Kidney (tissue), 14 donors: Measurements from ENCODE around the gene RASA3. TPM values are rescaled to one million over a fixed set of nuclear protein-coding genes. Genes with fewer than 3 reads are reported as not detected.

Experiments used
- DNase-seq, 5 donors: peaks; one replicate each; pipeline ENCODE4 v3.0.0-alpha.2; 2013 to 2020
- FAIRE-seq: peaks from 2 replicates; lab custom pipeline; 2012; peaks lifted over from hg19 to GRCh38; lab: Jason Lieb, UNC
- H3K27ac ChIP-seq, 2 donors: one replicate each; pipeline ENCODE4 v1.7.0; 2013; ENCODE audit warnings: low read depth in 2 of 2, low read length in 2 of 2, inconsistent platforms in 1 of 2
- H3K27me3 ChIP-seq: one replicate; pipeline ENCODE4 v1.7.1; 2013; ENCODE audit warnings: low read length, inconsistent platforms; ENCODE audit not compliant: control insufficient read depth, insufficient read depth
- H3K36me3 ChIP-seq, 3 donors: one replicate each; pipeline versions ENCODE4 v1.7.0 to v1.7.1; 2013; ENCODE audit warnings: low read length in 3 of 3, control low read depth in 1 of 3, inconsistent platforms in 1 of 3; ENCODE audit not compliant: insufficient read depth in 3 of 3, control insufficient read depth in 2 of 3
- H3K4me1 ChIP-seq, 3 donors: one replicate each; pipeline versions ENCODE4 v1.7.0 to v1.7.1; 2013; ENCODE audit warnings: low read length in 3 of 3, inconsistent platforms in 1 of 3, low read depth in 1 of 3; ENCODE audit not compliant: control insufficient read depth in 2 of 3, insufficient read depth in 2 of 3
- H3K4me3 ChIP-seq, 3 donors: one replicate each; pipeline versions ENCODE4 v1.7.0 to v1.8.1; 2013; ENCODE audit warnings: low read length in 3 of 3, control low read depth in 1 of 3, inconsistent platforms in 1 of 3
- H3K9ac ChIP-seq, 3 donors: one replicate each; pipeline versions ENCODE4 v1.7.0 to v1.7.1; 2013; ENCODE audit warnings: low read length in 3 of 3, control low read depth in 1 of 3, inconsistent platforms in 1 of 3
- H3K9me3 ChIP-seq, 3 donors: one replicate each; pipeline versions ENCODE4 v1.7.0 to v1.7.1; 2013; ENCODE audit warnings: low read length in 3 of 3, control low read depth in 1 of 3, inconsistent platforms in 1 of 3; ENCODE audit not compliant: control insufficient read depth in 2 of 3, insufficient read depth in 1 of 3
- CTCF ChIP-seq: IDR thresholded peaks from 3 replicates; pipeline ENCODE4 v1.5.1; 2012; ENCODE audit warnings: mild to moderate bottlenecking, moderate library complexity, borderline replicate concordance; ENCODE audit not compliant: insufficient read depth; ENCODE audit errors: extremely low read depth
- intact Hi-C: fragments of 100-400 bp; cut with DNase I; formaldehyde crosslinking; loops from one replicate; pipeline ENCODE4 v1.11.1; 2022
- polyA plus RNA-seq: library from polyadenylated mRNA; stranded (reverse); fragments of 350-450 nt; fragmentation: Illumina TruSeq; extraction: RNeasy Lipid Tissue Mini Kit (QIAGEN cat#74804); gene quantifications from one replicate; pipeline ENCODE4 v1.2.3, GENCODE V29; 2014; ENCODE audit warnings: low read depth, low replicate concordance; ENCODE audit not compliant: insufficient read depth
- total RNA-seq: library from RNA; stranded (reverse); fragmentation: NEBNext Ultra II Directional; extraction: Animal tissue kit (Norgen Biotek cat#: 25700); gene quantifications from one replicate; pipeline ENCODE4 v1.2.1, GENCODE V29; 2021
- donor health status: control.
- donor health status: control.
- donor health status: control.
- donor health status: control.
- donor health status: control.
- donor health status: DM: yes; HTN: yes; CAD: no.
- donor health status: Normal renal cell carcinoma (clear cell type).

RASA3 gene
- total and polyA plus RNA-seq, 2 donors from 2014 or later, result 4.2 to 28.8 TPM

DNA sequence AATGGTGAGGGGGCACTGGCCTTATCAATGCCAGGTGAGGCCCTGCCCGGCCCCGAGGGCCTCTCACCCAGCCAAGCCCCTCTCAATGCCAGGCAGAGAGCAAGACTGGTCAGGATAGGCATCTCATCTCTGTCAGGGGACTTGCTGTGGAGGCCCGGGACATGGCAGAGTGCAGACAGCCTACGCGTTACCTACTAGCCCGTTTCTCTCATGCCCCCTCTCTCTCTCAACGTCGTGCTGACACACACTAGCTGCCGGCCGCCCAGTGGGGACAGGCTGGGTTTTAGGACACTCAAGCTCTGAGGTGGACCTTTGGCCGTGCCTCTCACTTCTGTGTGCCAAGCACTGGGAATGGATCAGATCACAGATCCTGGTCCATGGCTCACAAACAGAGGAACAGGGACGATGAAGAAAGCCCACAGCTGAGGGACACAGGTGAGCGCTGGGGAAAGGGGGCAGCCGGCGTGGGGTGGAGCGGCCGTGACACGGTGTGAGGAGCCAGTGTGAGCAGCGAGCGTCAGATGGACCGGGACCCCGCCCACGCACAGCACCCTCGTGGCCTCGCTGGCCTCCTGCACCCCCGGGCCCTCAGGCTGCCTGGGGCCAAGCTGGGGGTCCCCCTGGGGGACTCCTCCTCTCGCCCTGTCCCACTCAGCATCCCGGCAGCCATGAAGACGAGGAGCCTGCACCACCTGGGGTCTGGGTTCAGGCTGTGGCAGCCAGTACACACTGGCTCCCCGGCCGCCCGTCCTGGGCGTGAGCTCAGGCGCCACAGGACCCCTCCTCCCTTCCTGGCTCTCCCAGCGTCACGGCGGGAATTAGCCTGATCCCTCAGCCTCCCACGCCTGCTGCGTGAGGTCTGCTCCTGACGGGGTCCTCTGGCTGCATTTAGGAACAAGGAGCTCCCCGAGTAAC, 81.6 kb downstream of the RASA3 start:
- peak in 1 of 5 donors; percentile 59 for DNase-seq
- Histone ChIP-seq H3K4me1 (peaks cover 0 to 6% (median 4%) of the 10 kb centered on the region in 3 donors), H3K9ac (no peak overlapping the region), H3K9me3 (no peaks in the 10 kb centered on the region), H3K27ac (no peak overlapping the region), H3K4me3 (no peak overlapping the region), H3K36me3 (no peaks in the 10 kb centered on the region), H3K27me3 (no peaks in the 10 kb centered on the region)
- TF ChIP-seq CTCF, result no peak
- FAIRE-seq, result no peak
- intact Hi-C loops, result no loop called here

DNA sequence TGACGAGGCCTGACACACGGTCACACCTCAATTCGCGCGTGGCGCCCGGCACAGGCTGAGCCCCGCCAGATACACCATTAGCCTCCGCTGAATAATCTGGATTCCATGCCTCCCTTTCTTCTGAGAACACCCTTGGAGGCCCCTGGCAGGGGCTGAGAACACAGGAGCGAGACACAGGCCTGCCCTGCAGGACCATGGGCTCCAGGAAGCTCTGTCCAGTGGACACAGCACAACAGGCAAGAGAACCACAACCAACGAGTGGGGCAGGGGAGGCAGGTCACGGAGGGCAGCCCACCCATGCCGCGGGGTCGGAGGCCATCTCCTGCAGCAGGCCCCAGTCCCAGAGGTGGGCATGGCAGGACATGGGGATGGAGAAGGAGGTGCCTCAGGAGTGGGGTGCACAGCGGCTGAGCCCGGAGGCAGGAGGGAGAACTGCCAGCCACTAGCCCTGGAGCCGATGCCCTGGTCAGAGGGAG, 82.8 kb downstream of the RASA3 start:
- H3K36me3 ChIP-seq, result no peaks in the 10 kb centered on the region
- no peak for TF ChIP-seq CTCF
- H3K9me3 ChIP-seq, result no peaks in the 10 kb centered on the region
- H3K27me3 ChIP-seq, result no peaks in the 10 kb centered on the region
- H3K4me1 ChIP-seq, result peaks cover 0 to 6% (median 4%) of the 10 kb centered on the region in 3 donors
- DNase-seq (peak in 1 of 5 donors; percentile 52), FAIRE-seq (no peak)
- H3K4me3 ChIP-seq, result no peak overlapping the region
- H3K9ac ChIP-seq, result no peak overlapping the region
- H3K27ac ChIP-seq, result no peak overlapping the region
- intact Hi-C loops, result no loop called here

DNA sequence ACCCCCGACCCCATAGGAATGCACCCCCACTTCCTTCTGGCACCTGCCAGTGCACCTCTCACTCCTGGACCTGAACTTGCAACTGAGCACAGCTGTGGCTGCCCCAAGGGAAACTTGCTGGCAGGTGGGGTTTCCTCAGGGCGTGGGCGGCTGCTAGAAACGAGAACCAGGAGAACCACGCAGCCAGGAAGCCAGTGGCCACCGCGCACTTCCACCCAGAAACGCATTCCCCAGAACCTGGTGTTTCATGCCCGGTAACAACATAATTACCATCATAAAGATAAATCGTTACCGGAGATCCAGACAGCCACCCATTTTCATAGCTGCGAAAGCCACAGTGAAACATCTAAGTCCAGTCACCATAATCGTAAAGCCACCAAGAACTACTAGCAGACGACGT, 83.4 kb downstream of the RASA3 start:
- Histone ChIP-seq H3K9me3 (no peaks in the 10 kb centered on the region), H3K4me1 (peaks cover 0 to 6% (median 4%) of the 10 kb centered on the region in 3 donors), H3K27ac (no peak overlapping the region), H3K36me3 (no peaks in the 10 kb centered on the region), H3K9ac (no peak overlapping the region), H3K27me3 (no peaks in the 10 kb centered on the region), H3K4me3 (no peak overlapping the region)
- DNase-seq (no peak), FAIRE-seq (no peak)
- intact Hi-C loops, result no loop called here
- no peak for TF ChIP-seq CTCF
